HG03175 (cell line): ENCODE data around the gene ERC1.
"Not testable (repeated sequence)": the region's sequence is repeated elsewhere in the genome, so short reads cannot be mapped to it uniquely, and the experiment has no call there.

Source experiments
- ATAC-seq: cut with Tn5 transposase; IDR thresholded peaks from one replicate; pipeline ENCODE4 v1.9.1; 2021; ENCODE audit warnings: mild to moderate bottlenecking, moderate library complexity; ENCODE audit not compliant: unreplicated experiment

Gene ERC1

GRCh38 chr12:1020389-1020788, 29.4 kb downstream of the ERC1 start:
- no peak for ATAC-seq

- ATAC-seq = no peak
Measured at GRCh38 chr12:1022032-1022970, 31.3 kb downstream of the ERC1 start.

- no peak for ATAC-seq
Measured at GRCh38 chr12:1030779-1031178, 39.8 kb downstream of the ERC1 start.

GRCh38 chr12:1034243-1034642, 43.2 kb downstream of the ERC1 start:
- no peak for ATAC-seq

GRCh38 chr12:1034751-1035457, 43.9 kb downstream of the ERC1 start:
- ATAC-seq = no peak

GRCh38 chr12:1041478-1041877, 50.5 kb downstream of the ERC1 start:
- ATAC-seq = no peak

- no peak for ATAC-seq
Measured at GRCh38 chr12:1044199-1044598, 53.2 kb downstream of the ERC1 start.

GRCh38 chr12:1044696-1045095, 53.7 kb downstream of the ERC1 start:
- no peak for ATAC-seq

- ATAC-seq = no peak
Measured at GRCh38 chr12:1046727-1047126, 55.7 kb downstream of the ERC1 start.

GRCh38 chr12:1047898-1048660, 57.1 kb downstream of the ERC1 start:
- no peak for ATAC-seq

- ATAC-seq = no peak
Measured at GRCh38 chr12:1050059-1050707, 59.2 kb downstream of the ERC1 start.

- not testable (repeated sequence) for ATAC-seq
Measured at GRCh38 chr12:1051672-1052071, 60.6 kb downstream of the ERC1 start.

GRCh38 chr12:1053690-1054089, 62.7 kb downstream of the ERC1 start:
- ATAC-seq = no peak

GRCh38 chr12:1054117-1054870, 63.3 kb downstream of the ERC1 start:
- ATAC-seq = no peak

- ATAC-seq = no peak
Measured at GRCh38 chr12:1056390-1056789, 65.4 kb downstream of the ERC1 start.

- no peak for ATAC-seq
Measured at GRCh38 chr12:1058423-1058822, 67.4 kb downstream of the ERC1 start.

- no peak for ATAC-seq
Measured at GRCh38 chr12:1059162-1059561, 68.1 kb downstream of the ERC1 start.

- ATAC-seq = no peak
Measured at GRCh38 chr12:1063852-1064251, 72.8 kb downstream of the ERC1 start.

GRCh38 chr12:1064317-1064716, 73.3 kb downstream of the ERC1 start:
- ATAC-seq = no peak

- ATAC-seq = no peak
Measured at GRCh38 chr12:1065629-1066028, 74.6 kb downstream of the ERC1 start.
